Upper lobe of left lung (tissue), 6 donors: ENCODE data around the gene BPIFB4. TPM values are rescaled to one million over a fixed set of nuclear protein-coding genes. Genes with fewer than 3 reads are reported as not detected.
"Not testable (repeated sequence)": the region's sequence is repeated elsewhere in the genome, so short reads cannot be mapped to it uniquely, and the experiment has no call there.

Experiments used
- ATAC-seq, 2 donors: fragments of 200-7000 bp; cut with Tn5 transposase; one replicate each; pipeline ENCODE4 v1.9.1; 2022; ENCODE audit warnings: mild to moderate bottlenecking in 2 of 2, moderate library complexity in 2 of 2; ENCODE audit not compliant: low FRiP score in 2 of 2
- DNase-seq, 2 donors: peaks; one replicate each; pipeline ENCODE4 v3.0.0-alpha.2; 2019 to 2020
- H3K27ac ChIP-seq, 4 donors: fragments of 200-600 bp; sonication (generic); one replicate each; pipeline ENCODE4 v1.5.1; 2016 to 2019
- H3K27me3 ChIP-seq, 4 donors: fragments of 200-600 bp; sonication (generic); one replicate each; pipeline ENCODE4 v1.5.1; 2017 to 2019
- H3K36me3 ChIP-seq, 4 donors: fragments of 200-600 bp; sonication (generic); one replicate each; pipeline ENCODE4 v1.5.1; 2016 to 2019
- H3K4me1 ChIP-seq, 4 donors: fragments of 200-600 bp; sonication (generic); one replicate each; pipeline ENCODE4 v1.5.1; 2018 to 2019
- H3K4me3 ChIP-seq, 4 donors: fragments of 200-600 bp; sonication (generic); one replicate each; pipeline ENCODE4 v1.5.1; 2017 to 2019; ENCODE audit warnings: mild to moderate bottlenecking in 2 of 4, moderate library complexity in 1 of 4
- H3K9me3 ChIP-seq, 4 donors: fragments of 200-600 bp; sonication (generic); one replicate each; pipeline ENCODE4 v1.5.1; 2018 to 2019
- CTCF ChIP-seq, 6 experiments: fragments of 450-650 bp in 4 of 6; fragments of 200-600 bp in 2 of 6; sonication (generic) in 2 of 6; IDR thresholded peaks; one replicate each; pipeline ENCODE4 v1.5.1; 2016 to 2019; ENCODE audit warnings: antibody characterized with exemption in 6 of 6
- EP300 ChIP-seq, 4 donors: sonication (generic); formaldehyde crosslinking; IDR thresholded peaks; one replicate each; pipeline ENCODE4 v1.5.1; 2017; ENCODE audit warnings: antibody characterized with exemption in 4 of 4, control low read depth in 2 of 4
- POLR2A ChIP-seq, 4 donors: fragments of 450-650 bp; IDR thresholded peaks; one replicate each; pipeline ENCODE4 v1.5.1; 2016 to 2017; ENCODE audit warnings: antibody characterized with exemption in 4 of 4, mild to moderate bottlenecking in 2 of 4
- POLR2AphosphoS5 ChIP-seq, 2 donors: sonication (generic); formaldehyde crosslinking; IDR thresholded peaks; one replicate each; pipeline ENCODE4 v1.5.1; 2017; ENCODE audit warnings: antibody characterized with exemption in 2 of 2
- WGBS, 2 donors: methylation state at CpG; one replicate each; pipeline ENCODE4 v1.1.5; 2017 to 2018; 5-methylcytosine and 5-hydroxymethylcytosine counted together
- total RNA-seq, 6 donors: library from RNA; depleted of rRNA in 4 of 6; stranded (reverse); fragments of >200 nt in 4 of 6; gene quantifications; one replicate each; pipeline versions ENCODE4 v1.1.0 to v1.2.1, GENCODE V29; 2016 to 2021
- donor health status: DM: no; HTN: no; CAD: no; lungs with moderate emphysema.
- donor health status: DM: no; HTN: yes; CAD: no; lungs with severe emphysema.

BPIFB4 gene
- total RNA-seq, 6 donors from 2014 or later, result not detected

- TF ChIP-seq POLR2A (IDR thresholded peaks at IDR 0.05), result no peak
- TF ChIP-seq EP300 (IDR thresholded peaks at IDR 0.05), result no peak
- ATAC-seq, result no peak
- WGBS, 2 donors, result 68 to 77% methylated on average over 2 of the region's 2 CpGs
Measured at GRCh38 chr20:33108661-33109060, 29.2 kb downstream of the BPIFB4 start.

GRCh38 chr20:33110147-33110825, 30.8 kb downstream of the BPIFB4 start:
- ATAC-seq, result no peak
- no peaks in the 10 kb centered on the region for H3K9me3 ChIP-seq
- no peak for TF ChIP-seq EP300 (IDR thresholded peaks at IDR 0.05)
- TF ChIP-seq POLR2A (IDR thresholded peaks at IDR 0.05), result no peak
- TF ChIP-seq CTCF (IDR thresholded peaks at IDR 0.05), result no peak
- no peak for TF ChIP-seq POLR2AphosphoS5 (IDR thresholded peaks at IDR 0.05)
- H3K36me3 ChIP-seq, result no peaks in the 10 kb centered on the region
- no peak overlapping the region for H3K27ac ChIP-seq
- DNase-seq, result no peak
- no peaks in the 10 kb centered on the region for H3K27me3 ChIP-seq
- H3K4me3 ChIP-seq, result no peak overlapping the region
- H3K4me1 ChIP-seq, result no peaks in the 10 kb centered on the region
- 72 to 77% methylated on average over 8 of the region's 8 CpGs for WGBS, 2 donors

More at GRCh38 chr20:33108661-33109060, 29.2 kb downstream of the BPIFB4 start:
- no peak for DNase-seq
- Histone ChIP-seq H3K27ac (no peak overlapping the region), H3K36me3 (no peaks in the 10 kb centered on the region), H3K9me3 (no peaks in the 10 kb centered on the region), H3K27me3 (no peaks in the 10 kb centered on the region), H3K4me1 (no peaks in the 10 kb centered on the region), H3K4me3 (no peak overlapping the region)

- DNase-seq, result no peak
- H3K9me3 ChIP-seq, result no peaks in the 10 kb centered on the region
- peak in 1 of 2 donors; percentile 34 for ATAC-seq
- H3K36me3 ChIP-seq, result no peaks in the 10 kb centered on the region
- no peak overlapping the region for H3K27ac ChIP-seq
- WGBS, 2 donors, result 86 to 100% methylated on average over 1 to 5 of the region's 5 CpGs
- no peaks in the 10 kb centered on the region for H3K4me1 ChIP-seq
- H3K4me3 ChIP-seq, result no peak overlapping the region
- H3K27me3 ChIP-seq, result no peaks in the 10 kb centered on the region
- TF ChIP-seq CTCF (IDR thresholded peaks at IDR 0.05), result no peak
- no peak for TF ChIP-seq EP300 (IDR thresholded peaks at IDR 0.05)
- no peak for TF ChIP-seq POLR2AphosphoS5 (IDR thresholded peaks at IDR 0.05)
- no peak for TF ChIP-seq POLR2A (IDR thresholded peaks at IDR 0.05)
Measured at GRCh38 chr20:33111306-33111705, 31.9 kb downstream of the BPIFB4 start.

GRCh38 chr20:33112547-33113386, 33.3 kb downstream of the BPIFB4 start:
- H3K27ac ChIP-seq, result no peak overlapping the region
- no peak for TF ChIP-seq POLR2AphosphoS5 (IDR thresholded peaks at IDR 0.05)
- no peak for TF ChIP-seq CTCF (IDR thresholded peaks at IDR 0.05)
- no peak for TF ChIP-seq POLR2A (IDR thresholded peaks at IDR 0.05)
- TF ChIP-seq EP300 (IDR thresholded peaks at IDR 0.05), result no peak
- H3K4me1 ChIP-seq, result no peaks in the 10 kb centered on the region
- no peak overlapping the region for H3K4me3 ChIP-seq
- WGBS, 2 donors, result 76 to 77% methylated on average over 7 of the region's 7 CpGs
- ATAC-seq, result peak in 1 of 2 donors; percentile 26
- no peaks in the 10 kb centered on the region for H3K9me3 ChIP-seq
- no peak for DNase-seq
- H3K27me3 ChIP-seq, result no peaks in the 10 kb centered on the region
- no peaks in the 10 kb centered on the region for H3K36me3 ChIP-seq

GRCh38 chr20:33113387-33113908, 34.0 kb downstream of the BPIFB4 start:
- H3K27ac ChIP-seq, result no peak overlapping the region
- WGBS, 2 donors, result 63 to 77% methylated on average over 6 of the region's 6 CpGs

GRCh38 chr20:33115501-33115900, 36.1 kb downstream of the BPIFB4 start:
- not testable (repeated sequence) for H3K27ac ChIP-seq, ATAC-seq, H3K9me3 ChIP-seq, H3K4me3 ChIP-seq, H3K27me3 ChIP-seq, H3K4me1 ChIP-seq, H3K36me3 ChIP-seq
- 67 to 95% methylated on average over 3 to 29 of the region's 34 CpGs for WGBS, 2 donors
- peak in 1 of 2 donors; percentile 56 for DNase-seq

More at GRCh38 chr20:33113387-33113908, 34.0 kb downstream of the BPIFB4 start:
- Histone ChIP-seq H3K4me3 (no peak overlapping the region), H3K27me3 (no peaks in the 10 kb centered on the region), H3K36me3 (no peaks in the 10 kb centered on the region), H3K4me1 (no peaks in the 10 kb centered on the region), H3K9me3 (no peaks in the 10 kb centered on the region)
- no peak for TF ChIP-seq CTCF (IDR thresholded peaks at IDR 0.05)
- DNase-seq, result no peak
- ATAC-seq, result no peak
